Mesenteric fat pad (tissue), 1 donor: ENCODE data around the gene TFCP2. TPM values are rescaled to one million over a fixed set of nuclear protein-coding genes. Genes with fewer than 3 reads are reported as not detected.
A peak's percentile ranks its signal among the peaks of the same experiment; 100 is the strongest.

ENCODE experiments used
- DNase-seq: peaks from one replicate; pipeline ENCODE4 v3.0.0-alpha.2; 2020; ENCODE audit warnings: low spot score
- total RNA-seq: library from RNA; stranded (reverse); fragmentation: NEBNext Ultra II Directional; extraction: Animal tissue kit (Norgen Biotek cat#: 25700); gene quantifications from one replicate; pipeline ENCODE4 v1.2.1, GENCODE V29; 2021
- donor health status: DM: yes; HTN: yes; CAD: no.

TFCP2 gene
- total RNA-seq, 1 donor from 2014 or later, result 21.9 TPM

GRCh38 chr12:51197736-51198567, 25.0 kb upstream of the TFCP2 start:
- no peak for DNase-seq

GRCh38 chr12:51196547-51196946, 23.6 kb upstream of the TFCP2 start:
- DNase-seq, result no peak

- DNase-seq, result no peak
Measured at GRCh38 chr12:51195841-51196240, 22.9 kb upstream of the TFCP2 start.

GRCh38 chr12:51192284-51192671, 19.3 kb upstream of the TFCP2 start:
- DNase-seq, result no peak

GRCh38 chr12:51191516-51192283, 18.8 kb upstream of the TFCP2 start:
- no peak for DNase-seq

GRCh38 chr12:51190820-51191219, 17.9 kb upstream of the TFCP2 start:
- no peak for DNase-seq

GRCh38 chr12:51189790-51190355, 16.9 kb upstream of the TFCP2 start:
- DNase-seq, result no peak

- DNase-seq, result no peak
Measured at GRCh38 chr12:51188359-51189051, 15.6 kb upstream of the TFCP2 start.

- no peak for DNase-seq
Measured at GRCh38 chr12:51187370-51187987, 14.5 kb upstream of the TFCP2 start.

GRCh38 chr12:51186465-51187085, 13.6 kb upstream of the TFCP2 start:
- peak; percentile 22 for DNase-seq

GRCh38 chr12:51185171-51185717, 12.3 kb upstream of the TFCP2 start:
- DNase-seq, result peak; percentile 62

- peak; percentile 68 for DNase-seq
Measured at GRCh38 chr12:51183816-51184215, 10.9 kb upstream of the TFCP2 start.

- DNase-seq, result no peak
Measured at GRCh38 chr12:51183349-51183748, 10.4 kb upstream of the TFCP2 start.

- peak; percentile 6 for DNase-seq
Measured at GRCh38 chr12:51181558-51181957, 8.6 kb upstream of the TFCP2 start.

- no peak for DNase-seq
Measured at GRCh38 chr12:51177897-51178296, 5.0 kb upstream of the TFCP2 start.

GRCh38 chr12:51174501-51174900, 1.6 kb upstream of the TFCP2 start:
- no peak for DNase-seq

- DNase-seq, result no peak
Measured at GRCh38 chr12:51171884-51172514, 936 bp downstream of the TFCP2 start.

- DNase-seq, result no peak
Measured at GRCh38 chr12:51163795-51164194, 9.1 kb downstream of the TFCP2 start.

- DNase-seq, result no peak
Measured at GRCh38 chr12:51162217-51162616, 10.7 kb downstream of the TFCP2 start.
